Stimulated activated CD8-positive, alpha-beta memory T cell treated with anti-CD3 and anti-CD28 coated beads, Interleukin-4, amount 100 ng/mL, for 48 hours (primary cell): Measurements from ENCODE around the gene PAM.

Experiments
- DNase-seq: peaks from one replicate; pipeline ENCODE4 v3.0.0-alpha.2; 2020

The PAM gene

DNA sequence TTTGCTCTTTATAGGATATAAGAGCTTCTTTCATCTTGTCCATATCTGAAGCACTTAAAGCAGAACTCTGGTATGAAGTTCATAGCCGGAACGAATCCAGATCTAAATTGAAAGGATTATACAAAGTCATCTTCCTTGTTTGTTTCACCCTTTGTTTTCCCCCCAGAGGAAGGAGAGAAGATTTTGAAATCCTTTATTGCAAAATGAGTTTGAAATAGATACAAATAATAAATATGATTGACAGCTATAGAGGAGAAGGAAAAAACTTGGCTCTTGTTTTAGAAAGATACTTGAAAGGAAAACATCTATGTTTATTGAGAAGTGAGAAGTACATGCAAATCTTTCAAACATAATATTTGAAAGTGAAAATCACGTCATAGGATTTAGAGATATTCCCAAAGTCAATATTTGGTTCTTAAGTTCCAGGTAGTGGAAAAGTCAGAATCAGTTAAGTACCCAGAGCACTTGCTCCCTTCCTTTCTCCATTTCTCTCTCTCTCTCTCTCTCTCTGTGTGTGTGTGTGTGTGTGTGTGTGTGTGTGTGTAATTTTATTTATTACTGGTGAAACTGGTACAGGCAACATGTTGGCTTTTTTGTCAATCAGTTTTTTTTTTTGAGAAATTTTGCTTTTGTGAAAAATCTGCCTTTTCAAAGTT is 27.2 kb downstream of the PAM start:
- DNase-seq: no peak

DNA sequence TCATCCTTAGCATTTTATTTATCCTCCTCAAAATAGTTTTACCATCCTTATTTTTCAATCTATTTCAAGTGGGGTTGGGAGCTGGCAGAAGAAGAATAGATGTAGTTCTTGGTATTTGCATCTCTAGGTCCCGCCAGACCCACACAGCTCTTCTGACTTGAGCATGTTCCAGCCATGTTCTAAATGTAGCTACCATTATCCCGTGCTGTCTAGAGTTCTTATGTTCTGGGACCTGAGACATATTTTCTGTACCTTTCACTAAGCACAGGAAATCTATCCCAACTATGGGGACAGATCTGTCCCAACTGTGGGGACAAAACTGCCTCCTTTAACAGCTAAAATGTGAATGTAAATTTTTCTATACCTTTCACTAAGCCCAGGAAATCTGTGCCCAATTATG is 32.0 kb downstream of the PAM start:
- DNase-seq: no peak

DNA sequence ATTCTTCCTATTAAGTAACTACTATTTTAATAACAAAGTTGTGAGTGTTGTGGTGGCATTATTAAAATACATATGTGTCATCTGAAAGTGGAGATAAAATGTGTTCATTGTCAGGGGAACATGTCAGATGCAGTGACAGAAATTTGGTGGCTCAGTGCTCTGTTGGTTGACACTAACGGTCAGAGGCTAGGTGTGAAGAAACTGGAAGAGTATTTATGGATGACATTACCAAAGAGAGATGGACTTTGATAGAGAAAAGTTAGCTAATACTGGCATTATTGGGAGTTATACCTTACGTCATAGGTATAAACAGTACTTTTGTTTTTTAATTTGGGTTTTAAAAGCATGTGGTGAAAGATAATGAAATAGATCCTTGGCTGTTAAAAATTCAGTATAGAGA is 33.7 kb downstream of the PAM start:
- DNase-seq: no peak

- DNase-seq: no peak
Measured at GRCh38 chr5:102789469-102789868, 34.4 kb downstream of the PAM start.

GRCh38 chr5:102790748-102791147 is 35.6 kb downstream of the PAM start:
- no peak for DNase-seq

- DNase-seq: no peak
Measured at GRCh38 chr5:102792705-102793104, 37.6 kb downstream of the PAM start.

DNA sequence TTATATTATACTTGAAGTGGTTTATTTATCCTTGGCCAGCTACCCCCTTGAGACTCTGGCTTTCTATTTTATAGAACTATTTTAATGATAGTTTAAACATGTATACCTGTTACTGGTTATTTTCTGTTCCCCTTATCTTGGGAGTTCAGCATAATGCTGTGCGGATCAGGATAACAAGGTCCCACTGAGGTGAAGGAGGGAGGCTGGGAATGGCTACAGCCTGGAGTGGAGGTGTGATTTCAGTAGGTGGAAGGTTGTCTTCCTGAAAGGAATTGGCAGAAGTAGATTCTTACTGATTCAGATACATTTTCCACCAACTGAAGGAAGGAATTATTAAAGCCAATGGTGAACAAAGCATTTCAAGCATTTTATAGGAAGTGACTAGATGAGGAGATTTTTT is 38.9 kb downstream of the PAM start:
- DNase-seq: no peak

DNA sequence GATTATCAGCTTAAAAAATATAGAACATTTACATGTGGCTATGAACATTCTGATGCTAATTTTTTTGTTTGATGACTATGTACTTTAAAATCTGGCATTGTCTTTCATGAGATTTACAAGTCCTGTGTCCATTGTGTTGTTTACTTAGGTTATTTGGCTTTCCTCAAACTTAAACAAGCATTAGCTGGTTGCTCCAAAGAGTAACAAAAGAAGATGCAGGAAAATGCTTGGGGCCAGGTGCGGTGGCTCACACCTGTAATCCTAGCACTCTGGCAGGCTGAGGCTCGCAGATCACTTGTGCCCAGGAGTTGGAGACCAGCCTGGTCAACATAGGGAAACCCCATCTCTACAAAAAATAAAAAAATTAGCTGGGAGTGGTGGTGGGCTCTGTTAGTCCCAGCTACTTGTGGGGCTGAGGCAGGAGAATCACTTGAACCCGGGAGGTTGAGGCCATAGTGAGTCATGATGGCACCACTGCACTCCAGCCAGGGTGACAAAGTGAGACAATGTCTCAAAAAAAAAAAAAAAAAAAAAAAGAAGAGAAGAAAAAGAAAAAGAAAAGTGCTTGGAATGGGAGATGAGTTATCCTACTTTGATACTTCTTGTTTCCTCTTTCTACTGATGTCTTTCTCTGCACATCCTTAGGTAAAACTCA is 39.7 kb downstream of the PAM start:
- DNase-seq: no peak

DNA sequence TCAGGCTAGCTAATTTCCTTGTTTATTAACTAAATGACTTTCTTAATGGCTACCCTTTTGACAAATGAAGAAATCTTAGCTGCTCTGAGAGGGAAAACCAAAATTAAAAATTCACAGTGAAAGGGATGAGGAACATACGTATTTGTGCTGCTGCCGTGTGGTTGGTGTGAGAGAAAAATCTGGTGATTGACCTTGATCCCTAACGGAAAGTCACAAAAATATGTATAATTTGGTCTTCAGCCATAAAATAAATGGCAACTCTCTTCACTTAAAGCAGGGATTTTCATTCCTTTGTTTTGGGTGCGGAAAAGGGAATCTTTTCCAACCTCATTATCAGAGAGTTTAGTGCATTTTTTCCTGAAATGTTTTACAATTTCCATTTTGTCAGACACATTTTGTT is 40.4 kb downstream of the PAM start:
- DNase-seq: no peak

GRCh38 chr5:102796009-102796408 is 40.9 kb downstream of the PAM start:
- DNase-seq: no peak

DNA sequence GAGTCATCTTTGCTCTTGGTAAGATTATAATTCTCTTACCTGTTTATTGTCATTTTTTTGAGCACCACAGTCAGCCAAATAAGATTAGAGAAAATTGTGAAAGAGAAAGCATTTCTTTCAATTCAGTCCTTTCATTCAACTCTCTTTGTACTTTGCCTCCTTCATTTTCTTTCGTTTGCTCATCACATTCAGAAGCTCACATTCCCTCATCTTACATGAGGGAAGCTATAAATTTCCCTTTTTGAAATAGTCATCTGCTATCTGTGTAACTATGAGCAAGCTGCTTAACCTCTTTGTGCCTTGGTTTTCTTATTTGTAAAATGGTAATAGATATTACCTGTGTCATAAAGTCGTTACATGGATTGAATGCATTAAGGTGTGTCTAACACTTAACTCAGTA is 41.4 kb downstream of the PAM start:
- no peak for DNase-seq

DNA sequence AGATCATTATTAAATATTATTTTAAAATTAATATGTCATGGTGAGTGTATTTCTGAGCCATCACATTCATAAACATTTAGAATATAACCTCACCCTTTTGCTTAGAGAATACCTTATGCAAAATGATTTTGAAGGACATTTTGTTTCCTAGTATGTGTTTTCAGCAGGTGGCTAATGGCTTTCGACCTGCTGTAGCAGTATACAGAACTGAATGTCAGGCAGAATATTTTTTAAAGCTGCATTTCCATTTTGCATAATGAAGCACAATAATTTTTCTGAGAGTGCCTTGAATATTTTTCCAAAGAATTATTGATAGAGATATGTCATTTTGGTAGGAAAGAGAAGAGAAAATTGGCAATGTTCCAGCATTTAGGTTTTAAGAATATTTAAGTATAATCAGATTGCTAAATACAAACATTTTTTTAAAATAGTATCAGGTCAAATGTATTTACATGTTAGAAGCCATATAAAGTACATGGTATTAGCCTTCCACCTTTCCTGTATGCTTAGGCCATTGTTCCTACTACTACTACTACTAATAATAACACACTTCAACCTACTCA is 42.3 kb downstream of the PAM start:
- no peak for DNase-seq

- DNase-seq: no peak
Measured at GRCh38 chr5:102798104-102798785, 43.1 kb downstream of the PAM start.

GRCh38 chr5:102799017-102799416 is 43.9 kb downstream of the PAM start:
- no peak for DNase-seq

DNA sequence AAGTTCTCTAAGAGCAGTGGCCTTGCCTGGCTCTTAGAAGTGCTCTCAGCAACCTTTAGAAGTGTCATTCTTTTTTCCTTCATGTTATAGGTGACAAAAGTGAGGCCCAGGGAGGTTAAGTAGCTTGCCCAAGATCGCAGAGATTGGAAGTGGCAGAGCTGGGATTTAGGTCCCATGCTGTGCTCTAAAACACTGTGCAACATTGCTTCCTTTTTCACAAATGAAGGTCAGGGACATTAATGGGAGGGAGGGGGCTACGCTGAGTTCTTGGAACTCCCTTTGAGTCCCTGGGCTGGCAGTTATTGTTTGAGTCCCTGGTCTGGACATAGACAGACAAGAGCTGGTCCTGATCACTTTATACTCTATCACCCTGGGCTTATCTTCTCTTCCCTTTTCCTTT is 45.3 kb downstream of the PAM start:
- no peak for DNase-seq

GRCh38 chr5:102801371-102801770 is 46.3 kb downstream of the PAM start:
- DNase-seq: no peak

- no peak for DNase-seq
Measured at GRCh38 chr5:102802708-102803458, 47.8 kb downstream of the PAM start.

DNA sequence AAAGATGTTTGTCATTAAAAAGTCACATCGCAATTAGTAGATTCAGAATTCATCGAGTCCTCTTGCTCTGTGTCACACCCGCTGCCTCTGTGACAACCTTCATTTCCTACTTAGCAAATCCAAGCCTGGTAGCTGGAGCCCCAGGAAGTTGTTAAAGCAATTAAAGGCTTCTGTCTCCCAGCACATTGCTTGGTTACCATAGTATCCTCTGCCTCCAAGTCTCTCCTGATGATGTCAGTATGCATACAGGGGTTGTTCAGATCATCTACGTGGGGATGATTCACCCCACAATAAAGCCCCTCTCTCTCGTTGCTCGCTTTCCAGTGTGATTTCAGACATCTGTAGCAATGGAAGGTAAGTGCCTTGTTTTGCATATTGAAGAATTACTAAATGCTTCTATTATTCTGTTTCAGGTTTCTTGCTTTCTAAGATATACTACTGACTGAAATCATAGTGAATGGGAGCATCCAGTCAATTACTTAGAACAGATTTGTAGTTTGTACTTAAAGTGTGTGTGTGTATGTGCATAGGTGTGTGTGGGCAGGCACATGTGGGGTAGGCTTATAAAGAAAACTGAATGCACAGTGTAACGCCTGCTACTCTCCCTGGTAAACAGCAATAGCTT is 52.9 kb downstream of the PAM start:
- no peak for DNase-seq

DNA sequence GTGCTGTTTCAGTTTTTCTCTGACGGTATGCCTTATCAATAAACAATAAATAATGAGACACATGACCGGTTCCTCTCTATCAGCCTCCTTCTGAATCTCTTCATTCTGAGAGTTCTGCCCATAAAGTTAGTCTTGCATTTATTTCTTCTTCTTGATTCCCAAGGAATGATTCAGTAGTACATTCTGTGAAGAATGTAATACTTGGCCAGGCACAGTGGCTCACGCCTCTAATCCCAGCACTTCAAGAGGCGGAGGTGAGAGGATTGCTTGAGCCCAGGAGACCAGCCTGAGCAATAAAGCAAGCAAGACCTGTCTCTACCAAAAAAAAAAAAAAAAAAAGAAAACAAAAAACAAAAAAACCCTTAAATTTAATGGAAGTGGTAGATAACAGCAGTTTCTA is 53.9 kb downstream of the PAM start:
- no peak for DNase-seq

GRCh38 chr5:102811972-102812371 is 56.9 kb downstream of the PAM start:
- no peak for DNase-seq

DNA sequence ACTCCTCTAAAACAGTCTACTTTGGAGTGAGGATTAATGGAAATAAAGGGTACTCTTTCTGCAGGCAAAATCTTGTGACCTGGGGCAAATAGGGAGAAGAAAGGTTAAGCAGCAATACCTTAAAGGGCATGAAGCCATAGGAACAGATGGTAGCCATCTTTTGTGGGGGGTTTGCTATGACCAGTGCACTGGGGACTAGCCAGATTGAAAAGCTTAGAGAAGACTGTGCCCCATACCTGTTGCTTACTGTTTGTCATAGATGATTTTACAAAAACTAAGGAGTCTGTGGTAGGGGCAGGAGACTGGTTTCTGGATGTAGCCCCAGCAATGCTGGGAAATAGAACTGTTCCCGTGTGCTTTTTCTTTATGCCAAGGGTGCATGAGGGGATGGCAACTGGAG is 58.6 kb downstream of the PAM start:
- DNase-seq: no peak

DNA sequence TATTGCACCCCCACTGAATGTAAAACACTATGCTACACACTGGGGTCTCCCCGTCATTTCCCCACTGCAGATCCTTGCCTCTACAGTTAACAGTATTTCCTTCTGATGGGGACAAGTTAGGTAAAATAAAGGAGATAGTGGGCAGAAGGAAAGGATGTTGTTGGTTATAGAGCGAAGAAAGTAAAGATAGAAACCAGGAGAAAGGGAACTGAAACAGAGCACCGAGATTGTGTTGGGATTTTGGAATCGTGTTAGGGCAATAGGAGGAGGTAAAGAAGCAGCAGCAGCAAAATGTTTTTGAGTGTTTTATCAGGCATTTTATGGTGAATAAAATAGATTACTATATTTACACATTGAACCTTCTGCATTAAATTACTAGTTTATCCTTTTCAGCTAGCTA is 60.0 kb downstream of the PAM start:
- DNase-seq: no peak
